HG02870 (cell line): Measurements from ENCODE around the gene UBE2K.
"Not testable (repeated sequence)": the region's sequence is repeated elsewhere in the genome, so short reads cannot be mapped to it uniquely, and the experiment has no call there.

Experiments used
- ATAC-seq: cut with Tn5 transposase; IDR thresholded peaks from one replicate; pipeline ENCODE4 v1.9.1; 2021; ENCODE audit warnings: mild to moderate bottlenecking, moderate library complexity; ENCODE audit not compliant: unreplicated experiment

UBE2K gene

DNA sequence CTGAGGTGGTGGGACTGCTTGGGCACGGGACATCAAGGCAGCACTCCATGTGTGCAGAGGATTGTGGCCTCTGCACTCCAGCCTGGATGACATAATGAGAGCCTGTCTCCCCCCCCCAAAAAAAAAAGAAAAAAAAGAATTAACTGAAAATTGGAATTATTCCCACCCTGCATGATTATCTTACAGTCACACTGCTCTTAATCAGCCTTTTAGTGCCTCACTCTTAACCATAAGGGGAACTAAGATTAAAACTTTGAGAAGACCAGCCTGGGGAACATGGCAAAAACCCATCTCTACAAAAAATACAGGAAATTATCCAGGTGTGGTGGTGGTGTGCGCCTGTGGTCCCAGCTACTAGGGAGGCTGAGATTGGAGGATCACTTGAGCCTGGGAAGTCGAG lies 94.6 kb downstream of the UBE2K start:
- ATAC-seq, result no peak

GRCh38 chr4:39792976-39793375 lies 95.0 kb downstream of the UBE2K start:
- ATAC-seq, result not testable (repeated sequence)

GRCh38 chr4:39802005-39802404 lies 104.1 kb downstream of the UBE2K start:
- no peak for ATAC-seq

DNA sequence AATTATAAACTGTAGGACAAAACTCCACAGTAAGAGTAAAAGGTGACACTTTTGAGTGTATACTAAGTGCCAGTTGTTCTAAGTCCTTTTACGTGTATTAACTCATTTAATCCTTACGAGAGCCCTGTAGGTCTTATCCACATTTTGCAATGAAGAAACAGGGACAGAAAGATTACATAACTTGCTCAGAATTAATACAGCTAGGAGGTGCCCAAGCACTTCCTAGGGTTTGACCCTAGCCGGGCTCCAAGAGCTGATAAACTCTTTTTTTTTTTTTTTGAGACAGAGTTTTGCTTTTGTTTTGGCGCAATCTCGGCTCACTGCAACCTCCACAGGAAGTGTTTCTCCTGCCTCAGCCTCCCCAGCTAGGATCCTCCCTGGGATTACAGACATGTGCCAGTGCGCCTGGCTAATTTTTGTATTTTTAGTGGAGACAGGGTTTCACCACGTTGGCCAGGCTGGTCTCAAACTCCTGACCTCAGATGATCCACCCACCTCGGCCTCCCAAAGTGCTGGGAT lies 110.4 kb downstream of the UBE2K start:
- no peak for ATAC-seq

DNA sequence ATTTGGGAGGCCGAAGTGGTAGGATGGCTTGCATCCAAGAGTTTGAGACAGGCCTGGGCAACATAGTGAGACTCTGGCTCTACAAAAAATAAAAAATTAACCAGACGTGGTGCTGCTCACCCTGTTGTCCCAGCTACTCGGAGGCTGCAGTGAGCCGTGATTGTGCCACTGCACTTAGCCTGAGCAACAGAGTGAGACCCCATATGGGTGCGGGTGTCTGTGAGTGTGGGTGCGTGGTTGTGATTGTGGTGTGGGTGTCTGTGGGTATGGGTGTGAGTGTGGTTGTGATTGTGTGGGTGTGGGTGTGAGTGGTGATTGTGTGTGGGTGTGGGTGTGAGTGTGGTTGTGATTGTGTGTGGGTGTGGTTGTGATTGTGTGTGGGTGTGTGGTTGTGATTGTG lies 114.6 kb downstream of the UBE2K start:
- no peak for ATAC-seq

GRCh38 chr4:39813033-39813432 lies 115.1 kb downstream of the UBE2K start:
- not testable (repeated sequence) for ATAC-seq

- ATAC-seq, result not testable (repeated sequence)
Observed at GRCh38 chr4:39813761-39814160, 115.8 kb downstream of the UBE2K start.

- ATAC-seq, result no peak
Observed at GRCh38 chr4:39814403-39815185, 116.7 kb downstream of the UBE2K start.

- ATAC-seq, result no peak
Observed at GRCh38 chr4:39818646-39819045, 120.7 kb downstream of the UBE2K start.

DNA sequence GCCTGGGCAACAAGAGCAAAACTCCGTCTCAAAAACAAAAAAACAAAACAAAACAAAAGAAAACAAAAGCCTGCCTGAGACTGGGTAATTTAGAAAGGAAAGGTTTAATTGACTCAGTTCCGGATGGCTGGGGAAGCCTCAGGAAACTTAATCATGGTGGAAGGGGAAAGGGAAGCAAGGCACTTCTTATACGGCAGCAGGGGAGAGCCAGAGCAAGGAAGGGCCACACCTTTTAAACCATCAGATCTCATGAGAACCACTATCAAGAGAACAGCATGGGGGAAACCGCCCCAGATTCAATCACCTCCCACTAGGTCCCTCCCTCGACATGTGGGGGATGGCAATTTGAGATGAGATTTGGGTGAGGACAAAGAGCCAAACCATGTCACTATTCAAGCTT lies 122.2 kb downstream of the UBE2K start:
- ATAC-seq, result no peak

- ATAC-seq, result no peak
Observed at GRCh38 chr4:39821951-39822350, 124.0 kb downstream of the UBE2K start.

DNA sequence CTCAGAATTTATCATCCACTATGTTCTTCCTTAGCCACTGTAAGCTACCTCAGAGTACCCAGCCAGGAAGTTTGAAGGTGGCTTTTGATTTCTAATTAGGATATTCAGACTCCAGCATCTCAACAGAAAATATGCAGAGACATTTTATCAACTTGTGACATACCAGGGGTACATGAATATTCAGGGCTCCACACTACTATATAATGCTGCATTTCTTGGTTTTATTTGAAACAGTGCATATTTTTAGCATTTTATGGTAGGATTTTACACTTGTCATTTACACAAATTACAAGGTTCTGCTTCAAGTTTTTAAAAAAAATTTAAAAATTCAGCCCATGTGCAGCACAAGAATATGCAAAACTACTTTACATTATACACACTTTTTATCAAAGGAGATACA lies 124.7 kb downstream of the UBE2K start:
- ATAC-seq, result no peak

GRCh38 chr4:39823191-39823590 lies 125.3 kb downstream of the UBE2K start:
- ATAC-seq, result no peak

DNA sequence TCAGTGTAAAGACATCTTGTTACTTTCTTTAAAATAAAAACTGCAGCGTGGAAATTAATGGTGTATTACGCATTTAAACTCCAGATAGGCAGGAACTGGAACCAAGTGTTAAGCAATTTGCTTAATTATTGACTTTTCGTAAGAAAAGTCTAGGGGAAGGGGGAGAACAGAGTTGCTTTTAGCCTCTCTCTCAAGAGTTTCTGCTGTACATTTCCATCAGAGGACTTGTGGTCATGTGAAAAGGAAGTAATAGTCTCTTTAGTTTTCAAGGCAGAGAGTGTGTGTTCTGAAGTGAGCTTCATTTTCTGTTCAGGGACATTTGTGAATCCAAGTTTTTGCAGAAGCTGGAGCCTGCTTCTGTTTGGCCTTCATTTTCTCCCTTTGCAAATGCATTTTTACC lies 127.2 kb downstream of the UBE2K start:
- ATAC-seq, result no peak

DNA sequence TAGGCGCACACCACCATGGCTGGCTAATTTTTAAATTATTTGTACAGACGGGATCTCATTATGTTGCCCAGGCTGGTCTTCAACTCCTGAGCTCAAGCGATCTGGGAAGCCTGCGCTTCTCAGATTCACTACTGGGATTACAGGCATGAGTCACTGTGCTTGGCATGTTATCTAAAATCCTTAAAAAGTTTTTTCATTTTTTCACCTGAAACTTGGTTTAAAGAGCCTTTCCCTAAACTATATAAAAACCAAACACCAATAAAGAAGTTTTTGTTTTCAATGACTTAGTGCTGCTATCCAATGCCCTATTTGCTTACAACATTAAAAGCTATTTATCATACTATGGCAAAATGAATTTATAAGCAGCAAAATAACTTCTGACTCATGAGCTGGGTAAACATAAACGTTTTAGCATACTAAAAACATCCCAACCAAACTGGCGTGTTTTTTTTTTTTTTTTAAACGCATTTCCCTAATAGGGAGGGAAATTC lies 127.8 kb downstream of the UBE2K start:
- no peak for ATAC-seq
